AG09319 (cell line): ENCODE results near the gene MTAP.

Source experiments
- DNase-seq: peaks from one replicate; pipeline ENCODE4 v3.0.0-alpha.2; 2010; ENCODE audit warnings: low read depth; ENCODE audit errors: extremely low read depth
- TF ChIP-seq, protein P1 (sequence below): IDR thresholded peaks from 2 replicates; pipeline ENCODE4 v1.5.1; 2011; ENCODE audit warnings: low read depth, mild to moderate bottlenecking, inconsistent platforms, low read length, moderate library complexity

MTAP gene

DNA sequence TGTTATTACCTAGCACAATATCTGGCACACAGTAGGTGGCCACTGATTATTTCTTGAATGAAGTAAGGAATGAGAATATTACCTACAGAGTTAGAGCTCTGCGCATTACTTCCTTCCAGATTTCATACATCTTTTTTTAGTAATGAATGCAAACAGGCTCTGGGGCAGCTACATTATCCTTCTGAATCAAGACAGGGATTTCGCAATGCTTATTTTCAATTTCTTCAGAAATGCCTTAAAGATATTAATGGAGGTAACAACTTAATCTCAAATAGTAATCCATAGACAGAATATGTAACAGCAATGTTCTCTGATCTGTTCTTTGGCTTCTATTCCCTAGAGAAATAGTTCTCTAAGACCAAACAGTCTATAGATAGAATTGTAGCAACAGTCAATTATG, 159.1 kb downstream of the MTAP start:
- DNase-seq = no peak
- TF ChIP-seq, protein P1, sequence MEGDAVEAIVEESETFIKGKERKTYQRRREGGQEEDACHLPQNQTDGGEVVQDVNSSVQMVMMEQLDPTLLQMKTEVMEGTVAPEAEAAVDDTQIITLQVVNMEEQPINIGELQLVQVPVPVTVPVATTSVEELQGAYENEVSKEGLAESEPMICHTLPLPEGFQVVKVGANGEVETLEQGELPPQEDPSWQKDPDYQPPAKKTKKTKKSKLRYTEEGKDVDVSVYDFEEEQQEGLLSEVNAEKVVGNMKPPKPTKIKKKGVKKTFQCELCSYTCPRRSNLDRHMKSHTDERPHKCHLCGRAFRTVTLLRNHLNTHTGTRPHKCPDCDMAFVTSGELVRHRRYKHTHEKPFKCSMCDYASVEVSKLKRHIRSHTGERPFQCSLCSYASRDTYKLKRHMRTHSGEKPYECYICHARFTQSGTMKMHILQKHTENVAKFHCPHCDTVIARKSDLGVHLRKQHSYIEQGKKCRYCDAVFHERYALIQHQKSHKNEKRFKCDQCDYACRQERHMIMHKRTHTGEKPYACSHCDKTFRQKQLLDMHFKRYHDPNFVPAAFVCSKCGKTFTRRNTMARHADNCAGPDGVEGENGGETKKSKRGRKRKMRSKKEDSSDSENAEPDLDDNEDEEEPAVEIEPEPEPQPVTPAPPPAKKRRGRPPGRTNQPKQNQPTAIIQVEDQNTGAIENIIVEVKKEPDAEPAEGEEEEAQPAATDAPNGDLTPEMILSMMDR = no peak

DNA sequence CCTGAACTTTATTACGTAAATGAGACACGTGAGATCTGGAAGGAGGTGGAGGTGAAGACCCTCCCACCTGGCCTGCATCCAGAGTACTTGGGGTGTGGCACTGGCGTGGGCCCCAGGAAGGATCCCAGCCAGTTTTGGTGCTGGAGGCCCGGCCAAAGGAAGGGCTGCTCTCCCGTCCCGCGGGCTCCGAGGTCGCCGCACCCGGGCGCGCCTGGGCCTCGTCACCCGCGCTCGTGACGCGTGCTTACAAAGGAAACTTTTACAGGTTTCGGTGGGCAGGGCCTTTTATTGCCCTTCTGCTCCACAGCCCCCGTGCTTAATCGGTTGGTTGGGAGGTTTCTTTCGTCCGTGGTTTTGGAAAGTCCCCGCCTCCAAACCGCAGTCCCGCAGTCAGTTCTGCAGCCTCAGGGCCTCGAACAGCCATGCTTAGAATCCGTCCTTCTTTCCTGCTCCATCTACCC, 162.5 kb downstream of the MTAP start:
- no peak for DNase-seq
- TF ChIP-seq, protein P1 = no peak

DNA sequence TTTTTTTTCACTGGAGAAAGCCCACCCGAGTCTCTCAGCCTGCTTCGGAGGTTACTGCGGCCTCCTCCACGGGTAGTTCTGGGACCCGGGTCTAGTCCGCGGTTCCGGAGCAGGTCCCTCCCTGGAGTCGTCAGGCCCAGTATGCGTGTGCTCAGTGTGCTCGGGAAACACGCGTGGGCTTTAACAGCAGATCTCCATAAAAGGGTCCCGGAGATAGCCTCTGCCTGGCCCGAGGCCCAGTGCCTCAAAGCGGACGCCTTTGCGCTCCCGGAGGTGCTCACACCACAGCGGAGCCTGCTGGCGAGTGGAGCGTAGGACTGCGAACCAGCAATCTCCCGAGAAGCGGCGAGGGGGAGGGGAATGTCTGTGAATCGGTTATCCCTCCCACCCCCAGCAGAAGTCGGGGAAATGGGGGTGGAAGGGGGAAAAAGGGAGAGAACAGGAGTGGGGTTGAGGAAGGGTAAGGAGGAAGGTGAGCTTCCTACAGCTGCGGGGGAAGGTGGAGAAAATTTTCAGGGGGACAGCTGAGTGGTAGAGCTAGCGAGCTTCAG, 163.0 kb downstream of the MTAP start:
- TF ChIP-seq, protein P1 = peak; percentile 74
- DNase-seq = no peak

DNA sequence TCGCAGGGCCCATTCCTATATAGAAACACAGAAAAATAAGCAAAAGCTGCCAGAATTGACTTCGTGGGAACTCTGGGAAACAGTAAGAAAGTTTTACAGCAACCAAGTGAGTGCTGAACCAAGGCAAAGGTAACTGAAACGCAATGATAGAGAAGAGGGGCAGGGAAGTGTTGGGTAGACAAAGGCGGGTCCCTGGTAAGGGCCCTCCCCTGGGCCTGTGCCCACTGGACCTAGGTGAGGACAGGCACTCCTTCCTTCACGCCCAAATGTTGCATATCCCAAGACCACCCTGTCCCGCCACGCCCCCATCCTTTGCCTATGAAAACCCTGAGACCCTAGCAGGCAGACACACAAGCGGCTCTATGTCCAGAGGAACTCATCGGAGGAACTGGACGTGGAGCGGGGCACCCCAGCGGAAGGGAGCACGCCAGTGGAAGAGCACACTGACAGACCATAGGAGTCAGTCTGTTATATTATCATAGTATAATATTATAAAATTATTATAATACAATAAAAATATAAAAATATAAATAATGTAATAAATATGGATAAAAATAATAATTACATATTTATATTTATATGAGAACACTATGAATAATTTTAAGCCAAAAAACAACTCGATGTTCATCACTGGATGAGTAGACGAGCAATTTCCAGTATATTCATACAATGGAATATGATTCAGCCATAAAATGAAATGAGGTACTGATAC, 163.9 kb downstream of the MTAP start:
- no peak for DNase-seq
- TF ChIP-seq, protein P1 = no peak

DNA sequence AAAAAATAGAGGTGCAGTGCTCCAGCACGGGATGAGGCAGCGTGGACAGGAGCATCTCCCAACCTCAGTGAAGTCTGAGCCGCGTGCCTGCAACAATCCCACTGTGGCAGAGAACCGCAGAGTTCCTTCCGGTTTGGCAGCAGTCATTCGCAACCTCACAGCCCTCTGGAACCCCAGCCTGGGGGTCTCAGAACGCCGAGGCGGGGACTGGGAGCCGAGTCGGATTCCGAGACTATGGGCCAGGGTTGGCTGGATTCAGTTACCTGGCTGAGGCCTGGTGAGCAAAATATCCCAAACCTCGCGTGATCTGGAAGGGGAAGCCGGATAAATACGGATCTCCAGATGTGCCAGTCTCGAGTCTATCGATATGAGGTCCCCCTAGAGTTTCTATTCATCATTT, 164.7 kb downstream of the MTAP start:
- TF ChIP-seq, protein P1 = no peak
- DNase-seq = no peak

DNA sequence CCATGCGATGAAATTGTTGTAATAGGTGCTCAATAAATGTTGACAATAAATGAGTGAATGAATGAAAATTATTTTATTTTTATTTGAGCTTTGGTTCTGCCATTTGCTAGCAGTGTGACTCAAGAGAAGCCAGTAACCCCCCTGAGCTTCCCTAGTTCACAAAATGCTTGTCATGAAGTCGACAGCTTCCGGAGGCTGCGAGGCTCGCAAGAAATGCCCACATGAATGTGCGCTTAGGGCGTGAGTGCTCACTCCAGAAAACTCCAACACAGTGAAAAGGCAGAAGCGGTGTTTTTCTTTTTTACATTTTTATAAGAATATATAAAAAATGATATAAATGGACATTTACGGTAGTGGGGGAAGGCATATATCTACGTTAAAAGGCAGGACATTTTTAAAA, 165.3 kb downstream of the MTAP start:
- TF ChIP-seq, protein P1 = no peak
- DNase-seq = no peak

DNA sequence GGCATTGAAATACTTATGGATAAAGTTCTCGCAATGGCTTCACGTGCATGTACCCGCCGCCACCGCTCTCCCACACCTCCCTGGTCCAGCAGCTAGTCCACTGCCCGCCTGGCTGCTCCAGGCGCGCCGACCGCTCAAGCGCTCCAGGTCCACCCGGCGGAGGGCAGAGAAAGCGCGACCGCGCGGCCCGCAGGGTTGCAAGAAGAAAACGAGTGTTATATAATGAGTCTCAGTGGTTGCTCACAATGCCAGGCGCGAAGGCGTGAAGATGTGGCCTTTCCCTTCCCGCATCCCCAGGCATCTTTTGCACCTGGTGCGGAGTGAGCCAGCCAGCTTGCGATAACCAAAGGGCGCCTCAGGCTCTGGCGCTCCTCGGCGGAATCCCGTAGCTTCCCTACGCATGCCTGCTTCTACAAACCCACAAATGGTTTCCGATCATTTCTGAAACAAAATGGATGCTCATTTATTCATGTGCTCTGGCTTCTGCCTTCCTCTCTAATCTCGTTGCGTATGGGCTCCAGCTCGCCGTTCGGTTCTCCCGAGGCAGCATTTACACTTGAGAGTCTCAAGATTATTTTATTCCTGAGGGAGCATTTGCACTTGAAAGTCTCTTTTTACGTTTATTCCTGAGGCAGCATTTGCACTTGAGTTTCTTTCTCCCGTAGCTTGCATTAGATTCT, 166.0 kb downstream of the MTAP start:
- DNase-seq = no peak

More for the DNA sequence above, 166.0 kb downstream of the MTAP start:
- TF ChIP-seq, protein P1 = no peak; the same call in 1 of the 2 replicates
